Measurements from ENCODE around the gene LMF1.
"Not testable (repeated sequence)": the region's sequence is repeated elsewhere in the genome, so short reads cannot be mapped to it uniquely, and the experiment has no call there.

Gene LMF1

GRCh38 chr16:841455-842060 lies 129.2 kb downstream of the LMF1 start:
- 0 out of 2 replicates have a peak, but pooled peaks cover 2% of the 10 kb centered on the region for H3K9me3 ChIP-seq
- no peaks in the 10 kb centered on the region for H3K27me3 ChIP-seq (ENCODE audit: low read depth)
- in situ Hi-C loops (cut with MboI; ENCODE audit: low sequenced_read_pairs) = no loop called here
- H3K4me3 ChIP-seq = no peak overlapping the region
- H3K4me1 ChIP-seq = no peaks in the 10 kb centered on the region
- DNase-seq (ENCODE audit: low spot score in 2 of 2) = no peak
- H3K36me3 ChIP-seq (replicated peaks) = no peaks in the 10 kb centered on the region

GRCh38 chr16:840561-841454 lies 130.0 kb downstream of the LMF1 start:
- H3K4me3 ChIP-seq = no peak overlapping the region
- H3K36me3 ChIP-seq (replicated peaks) = no peaks in the 10 kb centered on the region
- no peak for DNase-seq (ENCODE audit: low spot score in 2 of 2)
- peaks cover 7% of the 10 kb centered on the region for H3K9me3 ChIP-seq
- H3K4me1 ChIP-seq = no peaks in the 10 kb centered on the region
- in situ Hi-C loops (cut with MboI; ENCODE audit: low sequenced_read_pairs) = no loop called here
- no peaks in the 10 kb centered on the region for H3K27me3 ChIP-seq (ENCODE audit: low read depth)

GRCh38 chr16:839643-840408 lies 131.0 kb downstream of the LMF1 start:
- H3K27me3 ChIP-seq (ENCODE audit: low read depth) = no peaks in the 10 kb centered on the region
- H3K4me1 ChIP-seq = no peaks in the 10 kb centered on the region
- DNase-seq (ENCODE audit: low spot score in 2 of 2) = no peak
- H3K4me3 ChIP-seq = no peak overlapping the region
- no peaks in the 10 kb centered on the region for H3K36me3 ChIP-seq (replicated peaks)
- H3K9me3 ChIP-seq = peaks cover 8% of the 10 kb centered on the region
- in situ Hi-C loops (cut with MboI; ENCODE audit: low sequenced_read_pairs) = no loop called here

GRCh38 chr16:838741-839140 lies 132.0 kb downstream of the LMF1 start:
- no peak overlapping the region for H3K4me3 ChIP-seq
- peaks cover 8% of the 10 kb centered on the region for H3K9me3 ChIP-seq
- H3K4me1 ChIP-seq = no peaks in the 10 kb centered on the region
- H3K27me3 ChIP-seq (ENCODE audit: low read depth) = no peaks in the 10 kb centered on the region
- DNase-seq (ENCODE audit: low spot score in 2 of 2) = no peak
- in situ Hi-C loops (cut with MboI; ENCODE audit: low sequenced_read_pairs) = no loop called here
- no peaks in the 10 kb centered on the region for H3K36me3 ChIP-seq (replicated peaks)

GRCh38 chr16:836822-837221 lies 134.0 kb downstream of the LMF1 start:
- H3K4me3 ChIP-seq; H3K27me3 ChIP-seq (ENCODE audit: low read depth); H3K36me3 ChIP-seq (replicated peaks); H3K9me3 ChIP-seq; in situ Hi-C loops (cut with MboI; ENCODE audit: low sequenced_read_pairs); H3K4me1 ChIP-seq; DNase-seq (ENCODE audit: low spot score in 2 of 2): not testable (repeated sequence)

- H3K4me3 ChIP-seq = no peak overlapping the region
- no peaks in the 10 kb centered on the region for H3K4me1 ChIP-seq
- no peaks in the 10 kb centered on the region for H3K27me3 ChIP-seq (ENCODE audit: low read depth)
- no peak for DNase-seq (ENCODE audit: low spot score in 2 of 2)
- in situ Hi-C loops (cut with MboI; ENCODE audit: low sequenced_read_pairs) = no loop called here
- no peaks in the 10 kb centered on the region for H3K36me3 ChIP-seq (replicated peaks)
- peaks cover 8% of the 10 kb centered on the region for H3K9me3 ChIP-seq
Observed at GRCh38 chr16:836221-836620, 134.6 kb downstream of the LMF1 start.

GRCh38 chr16:835373-835772 lies 135.4 kb downstream of the LMF1 start:
- H3K36me3 ChIP-seq (replicated peaks) = no peaks in the 10 kb centered on the region
- H3K9me3 ChIP-seq = peaks cover 8% of the 10 kb centered on the region
- in situ Hi-C loops (cut with MboI; ENCODE audit: low sequenced_read_pairs) = no loop called here

GRCh38 chr16:833411-833810 lies 137.4 kb downstream of the LMF1 start:
- in situ Hi-C loops (cut with MboI; ENCODE audit: low sequenced_read_pairs) = no loop called here
- H3K4me1 ChIP-seq = no peaks in the 10 kb centered on the region
- DNase-seq (ENCODE audit: low spot score in 2 of 2) = no peak
- H3K4me3 ChIP-seq = no peak overlapping the region
- H3K36me3 ChIP-seq (replicated peaks) = no peaks in the 10 kb centered on the region
- peaks cover 8% of the 10 kb centered on the region for H3K9me3 ChIP-seq
- H3K27me3 ChIP-seq (ENCODE audit: low read depth) = no peaks in the 10 kb centered on the region

More at GRCh38 chr16:835373-835772, 135.4 kb downstream of the LMF1 start:
- no peaks in the 10 kb centered on the region for H3K27me3 ChIP-seq (ENCODE audit: low read depth)
- no peak overlapping the region for H3K4me3 ChIP-seq
- H3K4me1 ChIP-seq = no peaks in the 10 kb centered on the region
- DNase-seq (ENCODE audit: low spot score in 2 of 2) = no peak

- no peak overlapping the region for H3K4me3 ChIP-seq
- H3K27me3 ChIP-seq (ENCODE audit: low read depth) = no peaks in the 10 kb centered on the region
- no peaks in the 10 kb centered on the region for H3K4me1 ChIP-seq
- H3K9me3 ChIP-seq = peaks cover 8% of the 10 kb centered on the region
- no peak for DNase-seq (ENCODE audit: low spot score in 2 of 2)
- no peaks in the 10 kb centered on the region for H3K36me3 ChIP-seq (replicated peaks)
- in situ Hi-C loops (cut with MboI; ENCODE audit: low sequenced_read_pairs) = no loop called here
Observed at GRCh38 chr16:832652-833336, 138.0 kb downstream of the LMF1 start.

GRCh38 chr16:831571-832413 lies 139.0 kb downstream of the LMF1 start:
- no peak for DNase-seq (ENCODE audit: low spot score in 2 of 2)
- in situ Hi-C loops (cut with MboI; ENCODE audit: low sequenced_read_pairs) = no loop called here

GRCh38 chr16:830871-831570 lies 139.8 kb downstream of the LMF1 start:
- peaks cover 3% of the 10 kb centered on the region for H3K9me3 ChIP-seq
- H3K36me3 ChIP-seq (replicated peaks) = no peaks in the 10 kb centered on the region
- in situ Hi-C loops (cut with MboI; ENCODE audit: low sequenced_read_pairs) = no loop called here
- no peak overlapping the region for H3K4me3 ChIP-seq
- DNase-seq (ENCODE audit: low spot score in 2 of 2) = no peak
- H3K27me3 ChIP-seq (ENCODE audit: low read depth) = no peaks in the 10 kb centered on the region
- H3K4me1 ChIP-seq = no peaks in the 10 kb centered on the region

More at GRCh38 chr16:831571-832413, 139.0 kb downstream of the LMF1 start:
- Histone ChIP-seq H3K4me1 (no peaks in the 10 kb centered on the region), H3K9me3 (peaks cover 7% of the 10 kb centered on the region), H3K4me3 (no peak overlapping the region), H3K27me3 (ENCODE audit: low read depth) (no peaks in the 10 kb centered on the region), H3K36me3 (replicated peaks) (no peaks in the 10 kb centered on the region)

GRCh38 chr16:830107-830870 lies 140.5 kb downstream of the LMF1 start:
- no peaks in the 10 kb centered on the region for H3K27me3 ChIP-seq (ENCODE audit: low read depth)
- H3K4me3 ChIP-seq = no peak overlapping the region

More at GRCh38 chr16:830107-830870, 140.5 kb downstream of the LMF1 start:
- no peaks in the 10 kb centered on the region for H3K9me3 ChIP-seq
- H3K36me3 ChIP-seq (replicated peaks) = no peaks in the 10 kb centered on the region
- in situ Hi-C loops (cut with MboI; ENCODE audit: low sequenced_read_pairs) = no loop called here
- DNase-seq (ENCODE audit: low spot score in 2 of 2) = no peak
- H3K4me1 ChIP-seq = no peaks in the 10 kb centered on the region

All from HAP-1 (cell line).